NCI-H345 treated with DMSO at 0.1 percent for 48 hours (cell line): ENCODE results near the gene IL1RAPL2.
"Not testable (repeated sequence)": the region's sequence is repeated elsewhere in the genome, so short reads cannot be mapped to it uniquely, and the experiment has no call there.

Experiments
- DNase-seq: peaks from one replicate; lab custom pipeline; 2025; ENCODE audit not compliant: unreplicated experiment; lab: John Stamatoyannopoulos, UW

IL1RAPL2 gene

GRCh38 chrX:105006996-105007395 lies 441.0 kb downstream of the IL1RAPL2 start:
- DNase-seq, result no peak

GRCh38 chrX:105013719-105014118 lies 447.7 kb downstream of the IL1RAPL2 start:
- no peak for DNase-seq

GRCh38 chrX:105017641-105018040 lies 451.6 kb downstream of the IL1RAPL2 start:
- DNase-seq, result no peak

- DNase-seq, result no peak
Measured at GRCh38 chrX:105018865-105019264, 452.9 kb downstream of the IL1RAPL2 start.

GRCh38 chrX:105028962-105029361 lies 463.0 kb downstream of the IL1RAPL2 start:
- DNase-seq, result not testable (repeated sequence)

- no peak for DNase-seq
Measured at GRCh38 chrX:105038672-105039328, 472.8 kb downstream of the IL1RAPL2 start.

- no peak for DNase-seq
Measured at GRCh38 chrX:105050921-105051320, 484.9 kb downstream of the IL1RAPL2 start.

- no peak for DNase-seq
Measured at GRCh38 chrX:105051364-105051763, 485.4 kb downstream of the IL1RAPL2 start.

GRCh38 chrX:105052926-105053325 lies 486.9 kb downstream of the IL1RAPL2 start:
- no peak for DNase-seq

GRCh38 chrX:105063743-105064142 lies 497.7 kb downstream of the IL1RAPL2 start:
- DNase-seq, result no peak

- no peak for DNase-seq
Measured at GRCh38 chrX:105098201-105098600, 532.2 kb downstream of the IL1RAPL2 start.

- no peak for DNase-seq
Measured at GRCh38 chrX:105098812-105099211, 532.8 kb downstream of the IL1RAPL2 start.

GRCh38 chrX:105101378-105101777 lies 535.4 kb downstream of the IL1RAPL2 start:
- no peak for DNase-seq

- no peak for DNase-seq
Measured at GRCh38 chrX:105109936-105110335, 543.9 kb downstream of the IL1RAPL2 start.

- no peak for DNase-seq
Measured at GRCh38 chrX:105114554-105115130, 548.6 kb downstream of the IL1RAPL2 start.

GRCh38 chrX:105115596-105116320 lies 549.8 kb downstream of the IL1RAPL2 start:
- DNase-seq, result not testable (repeated sequence)

GRCh38 chrX:105116486-105116885 lies 550.5 kb downstream of the IL1RAPL2 start:
- no peak for DNase-seq

- DNase-seq, result no peak
Measured at GRCh38 chrX:105117621-105118020, 551.6 kb downstream of the IL1RAPL2 start.

GRCh38 chrX:105120463-105120862 lies 554.5 kb downstream of the IL1RAPL2 start:
- DNase-seq, result no peak

GRCh38 chrX:105121186-105121585 lies 555.2 kb downstream of the IL1RAPL2 start:
- DNase-seq, result no peak

GRCh38 chrX:105126201-105126600 lies 560.2 kb downstream of the IL1RAPL2 start:
- DNase-seq, result no peak

GRCh38 chrX:105134273-105134672 lies 568.3 kb downstream of the IL1RAPL2 start:
- DNase-seq, result no peak
